ENCODE results near the gene HELQ.
"Not testable (repeated sequence)": the region's sequence is repeated elsewhere in the genome, so short reads cannot be mapped to it uniquely, and the experiment has no call there.

HELQ gene

GRCh38 chr4:83455281-83456183, at the start of gene HELQ, which contains the start of gene MRPS18C:
TSS of gene HELQ (minus strand) at chr4:83455823. CDS start at chr4:83455693, 130 bp downstream.
TSS of gene MRPS18C (plus strand) at chr4:83456058. CDS start at chr4:83456078, 20 bp downstream.
- peak; percentile 93 for DNase-seq (ENCODE audit: low read depth)

DNA sequence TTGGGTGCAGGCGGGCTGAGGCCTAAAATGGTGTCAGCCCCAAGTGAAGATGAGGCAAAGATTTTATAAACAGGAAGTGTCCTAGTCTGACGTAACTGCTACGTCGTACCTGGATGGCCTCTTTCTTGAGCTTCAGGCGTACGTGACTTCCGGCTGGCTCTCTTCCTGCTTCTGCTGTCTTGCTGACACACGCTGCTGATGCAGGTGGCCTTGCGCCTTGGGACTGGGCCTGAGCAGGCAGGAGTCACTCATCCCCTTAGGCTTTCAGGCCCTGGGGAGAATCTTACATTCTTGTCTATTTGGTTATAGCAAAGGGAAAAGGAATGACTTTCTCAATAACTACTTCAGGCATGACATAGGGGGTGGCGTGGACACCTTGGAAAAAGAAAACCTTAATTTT, 49.4 kb upstream of the HELQ start:
- DNase-seq (ENCODE audit: low read depth): no peak

- DNase-seq (ENCODE audit: low read depth): no peak
Observed at GRCh38 chr4:83504503-83504902, 48.9 kb upstream of the HELQ start.

- DNase-seq (ENCODE audit: low read depth): no peak
Observed at GRCh38 chr4:83503974-83504373, 48.4 kb upstream of the HELQ start.

DNA sequence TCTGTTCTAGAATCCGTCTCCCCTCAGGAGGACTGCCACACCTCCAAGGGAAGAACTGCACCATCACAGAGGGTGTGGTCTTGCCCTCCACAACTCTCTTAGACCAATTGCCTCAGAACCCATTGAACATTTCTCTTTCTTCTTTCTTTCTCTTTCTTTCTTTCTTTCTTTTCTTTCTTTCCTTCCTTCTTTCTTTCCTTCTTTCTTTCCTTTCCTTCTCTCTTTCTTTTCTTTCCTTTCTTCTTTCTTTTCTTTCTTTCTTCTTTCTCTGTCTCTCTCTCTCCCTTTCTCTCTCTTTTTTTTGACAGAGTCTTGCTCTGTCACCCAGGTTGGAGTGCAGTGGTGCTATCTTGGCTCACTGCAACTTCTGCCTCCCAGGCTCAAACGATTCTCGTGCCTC, 46.0 kb upstream of the HELQ start:
- DNase-seq (ENCODE audit: low read depth): not testable (repeated sequence)

DNA sequence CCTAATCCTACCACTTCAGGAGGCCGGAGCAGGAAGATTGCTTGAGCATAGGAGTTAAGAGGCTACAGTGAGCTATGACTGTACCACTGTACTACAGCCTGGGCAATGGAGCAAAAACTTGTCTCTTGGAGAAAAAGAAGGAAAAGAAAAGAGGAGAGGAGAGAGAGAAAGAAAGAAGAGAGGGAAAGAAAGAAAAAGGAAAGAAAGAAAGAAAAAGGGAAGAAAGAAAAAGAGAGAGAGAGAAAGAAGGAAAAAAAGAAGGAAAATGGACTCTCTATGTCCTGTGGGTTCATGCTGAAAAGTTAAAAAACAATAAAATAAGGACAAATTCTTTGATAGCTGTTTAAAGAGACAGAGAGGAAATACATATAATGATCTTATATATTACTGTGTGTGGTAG, 42.6 kb upstream of the HELQ start:
- no peak for DNase-seq (ENCODE audit: low read depth)

DNA sequence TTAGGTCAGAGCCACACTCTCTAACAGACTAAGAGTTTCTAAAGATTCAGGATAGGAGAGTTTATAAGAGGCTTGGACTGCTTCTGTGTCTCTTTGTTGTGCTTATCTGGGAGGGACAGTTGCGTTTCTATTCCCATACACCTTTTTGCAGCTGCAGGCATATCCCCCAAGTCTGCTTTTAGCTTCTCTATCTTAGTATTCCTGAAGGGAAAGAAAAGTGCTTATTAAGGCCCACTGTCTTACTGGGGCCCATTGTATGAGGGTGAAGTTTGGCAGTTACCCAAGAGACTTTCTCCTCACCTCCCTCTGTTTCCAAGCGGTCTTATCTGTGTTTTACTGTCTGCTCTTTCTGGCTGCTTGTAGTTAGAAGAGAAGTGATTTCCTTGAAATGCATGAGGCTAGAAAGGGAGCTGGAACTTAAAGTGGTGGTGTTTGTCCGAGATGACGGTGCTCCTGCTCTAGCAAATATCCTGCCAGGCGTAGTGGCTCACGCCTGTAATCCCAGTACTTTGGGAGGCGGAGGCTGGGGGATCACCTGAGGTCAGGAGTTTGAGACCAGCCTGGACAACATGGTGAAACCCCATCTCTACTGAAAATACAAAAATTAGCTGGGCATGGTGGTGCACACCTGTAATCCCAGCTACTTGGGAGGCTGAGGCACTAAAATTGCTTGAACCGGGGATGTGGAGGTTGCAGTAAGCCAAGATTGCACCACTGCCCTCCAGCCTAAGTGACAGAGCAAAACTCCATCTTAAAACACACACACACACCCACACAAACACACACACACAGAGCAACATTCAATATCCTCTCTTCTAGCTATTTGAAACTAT, 40.7 kb upstream of the HELQ start:
- DNase-seq (ENCODE audit: low read depth): not testable (repeated sequence)

DNA sequence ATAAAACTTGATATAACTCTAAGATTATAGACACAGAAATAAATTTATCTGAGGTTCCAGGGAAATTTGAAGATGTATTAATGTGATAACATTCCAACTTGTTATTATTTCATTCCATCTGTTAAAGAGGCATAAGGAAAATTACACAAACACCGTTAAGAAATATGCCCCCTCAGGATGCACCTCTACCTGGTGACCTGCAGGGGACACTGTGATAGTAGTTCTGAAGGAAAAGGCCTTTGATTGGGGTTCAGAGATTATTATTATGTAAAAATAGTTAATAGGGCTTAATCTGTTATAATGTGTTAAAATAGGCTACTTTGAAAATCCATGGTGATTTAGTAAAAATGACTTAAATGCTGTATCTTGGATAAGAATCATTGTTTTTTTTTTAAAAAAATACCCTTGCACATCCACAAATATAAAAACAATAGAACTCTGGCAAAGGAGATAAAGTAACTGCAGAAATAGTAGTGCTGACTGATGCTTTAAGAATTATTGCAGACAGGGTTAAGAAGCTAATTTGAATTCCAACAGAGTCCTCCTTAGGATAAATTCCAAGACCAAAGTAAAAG, 35.3 kb upstream of the HELQ start:
- no peak for DNase-seq (ENCODE audit: low read depth)

DNA sequence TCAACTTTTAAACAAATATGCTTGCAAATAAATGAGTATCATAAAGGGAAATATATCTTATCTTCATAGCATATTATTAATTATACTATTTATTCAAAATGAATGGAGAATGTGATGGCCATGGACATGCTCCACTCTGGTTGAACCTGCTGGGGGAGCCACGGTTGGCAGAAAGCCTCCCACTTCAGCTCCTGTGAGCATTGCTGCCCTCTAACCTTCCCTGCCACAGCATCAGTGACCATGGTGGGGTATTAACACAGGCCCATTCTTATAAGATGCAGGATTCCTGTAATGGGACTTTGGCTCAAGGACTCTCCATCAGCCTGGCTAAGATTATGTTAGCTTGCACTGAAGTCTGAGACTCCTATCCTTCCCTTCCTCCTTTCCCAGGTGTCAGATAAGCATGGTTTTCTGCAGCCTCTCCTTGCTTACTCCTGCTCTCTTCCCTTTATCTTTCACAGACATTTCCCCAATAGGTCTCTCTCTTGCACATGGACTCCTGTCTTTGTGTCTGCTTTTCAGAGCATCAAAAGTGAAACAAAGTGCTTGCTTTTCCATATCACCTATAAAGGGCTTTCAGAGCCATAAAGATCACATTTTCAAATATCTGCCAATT, 34.2 kb upstream of the HELQ start:
- no peak for DNase-seq (ENCODE audit: low read depth)

DNA sequence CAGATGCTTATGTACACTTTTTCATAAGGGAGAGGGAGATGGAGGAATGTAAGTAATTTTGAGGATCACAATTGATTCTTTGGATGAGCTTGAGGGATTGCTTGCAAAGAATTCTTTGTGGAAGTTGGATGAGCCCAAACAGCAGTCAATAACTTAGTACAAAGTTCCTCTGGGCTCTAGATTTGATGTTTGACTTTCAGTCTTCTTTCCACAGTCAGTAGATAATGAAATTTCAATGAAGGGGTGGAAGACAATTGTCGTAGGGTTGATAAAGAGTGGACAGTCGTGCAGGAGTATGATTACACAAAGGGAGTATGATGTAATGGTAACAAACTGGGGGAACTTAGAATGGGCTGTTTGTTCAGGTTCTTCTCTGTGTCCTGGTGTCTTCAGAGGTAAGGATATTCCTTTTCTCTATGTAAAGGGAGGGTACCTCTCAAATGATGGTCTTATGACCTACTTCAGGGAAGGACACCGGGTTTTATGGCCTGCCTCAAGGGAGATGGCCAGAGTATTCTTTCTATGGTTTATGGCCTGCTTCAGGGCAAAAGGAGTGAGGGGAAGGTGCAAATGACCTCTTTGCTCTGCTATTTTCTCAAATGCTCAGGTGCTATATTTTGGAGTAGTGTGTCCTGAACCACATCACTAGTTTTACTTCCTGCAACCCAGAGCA, 31.0 kb upstream of the HELQ start:
- DNase-seq (ENCODE audit: low read depth): no peak

DNA sequence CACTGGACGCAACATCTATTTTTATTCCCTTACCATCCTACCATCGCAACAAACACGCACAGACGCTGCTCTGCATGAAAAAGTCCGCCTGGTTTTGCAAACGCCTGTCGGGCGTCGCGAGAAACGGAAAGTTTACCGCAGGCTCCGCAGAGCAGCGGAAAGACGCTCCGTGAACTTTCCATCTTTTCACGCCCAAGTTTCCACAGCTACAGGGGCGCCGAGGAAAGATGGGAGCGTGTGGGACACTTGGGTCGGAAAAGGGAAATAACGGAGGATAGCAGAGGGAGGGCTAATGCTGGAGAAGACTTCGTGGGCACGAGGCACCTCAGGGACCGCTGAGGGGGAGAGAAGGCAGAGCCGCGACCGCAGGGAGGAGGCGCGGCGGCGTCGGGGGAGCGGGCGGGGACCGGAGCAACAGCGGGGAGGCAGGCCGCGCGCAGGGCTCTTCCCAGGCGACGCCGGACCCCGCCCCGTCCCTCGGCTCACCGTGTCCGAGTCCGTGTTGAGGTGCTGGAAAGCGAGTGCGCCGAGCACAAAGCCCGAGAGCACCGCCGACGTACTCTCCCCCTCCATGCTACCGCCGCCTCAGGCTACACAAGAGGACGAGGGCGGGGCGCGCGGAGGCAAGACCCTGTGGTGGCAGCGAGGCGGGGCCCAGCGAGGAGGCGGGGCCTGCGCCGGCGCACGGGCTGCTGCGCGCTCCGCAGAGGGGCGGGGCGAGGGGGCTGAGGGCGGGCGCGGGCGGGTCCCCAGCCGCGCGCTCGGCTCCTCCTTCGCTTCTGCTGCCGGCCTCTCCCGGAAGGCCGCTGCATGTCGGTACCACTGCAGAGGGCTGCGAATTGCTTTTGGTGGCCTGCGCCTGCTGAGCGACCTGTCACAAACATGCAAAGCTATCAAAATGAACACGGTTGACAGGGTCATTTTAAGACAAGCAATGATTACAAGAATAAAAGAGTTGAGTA, 29.2 kb upstream of the HELQ start, which contains the start of gene ABRAXAS1:
TSS of gene ABRAXAS1 (minus strand) at position 601 of the 962 bp plus-strand sequence. CDS start at position 573, 28 bp downstream.
- DNase-seq (ENCODE audit: low read depth): peak; percentile 83

DNA sequence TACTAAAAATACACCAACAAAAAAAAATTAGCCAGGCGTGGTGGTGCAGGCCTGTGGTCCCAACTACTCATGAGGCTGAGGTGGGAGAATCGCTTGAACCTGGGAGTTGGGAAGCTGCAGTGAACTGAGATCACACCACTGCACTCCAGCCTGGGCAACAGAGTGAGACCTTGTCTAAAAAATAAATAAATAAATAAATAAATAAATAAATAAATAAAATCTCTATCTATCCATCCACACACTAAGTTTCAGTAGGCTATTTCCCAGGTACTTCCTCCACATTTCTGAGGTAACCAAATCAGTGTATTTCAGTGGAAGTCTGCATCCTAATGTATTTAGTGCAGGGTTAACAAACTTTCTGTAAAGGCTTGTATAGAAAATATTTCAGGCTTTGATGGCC, 18.3 kb upstream of the HELQ start:
- no peak for DNase-seq (ENCODE audit: low read depth)

- DNase-seq (ENCODE audit: low read depth): no peak
Observed at GRCh38 chr4:83473423-83473822, 17.8 kb upstream of the HELQ start.

DNA sequence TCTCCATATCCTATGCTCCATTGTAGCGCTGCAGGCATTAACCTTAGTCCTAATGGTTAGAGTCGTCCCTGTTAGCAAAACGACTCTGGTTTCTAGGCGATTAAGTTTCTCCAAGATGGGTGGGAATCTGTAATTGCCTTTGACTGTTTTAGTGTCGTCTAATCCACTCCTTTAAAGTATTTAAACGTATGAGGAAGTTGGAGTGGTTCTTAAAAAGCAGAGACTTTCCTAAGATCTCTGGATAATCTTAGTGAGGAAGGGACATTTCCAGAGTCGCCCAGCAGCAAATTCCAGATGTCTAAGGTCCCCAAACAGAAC, 520 bp upstream of the HELQ start:
- no peak for DNase-seq (ENCODE audit: low read depth)

DNA sequence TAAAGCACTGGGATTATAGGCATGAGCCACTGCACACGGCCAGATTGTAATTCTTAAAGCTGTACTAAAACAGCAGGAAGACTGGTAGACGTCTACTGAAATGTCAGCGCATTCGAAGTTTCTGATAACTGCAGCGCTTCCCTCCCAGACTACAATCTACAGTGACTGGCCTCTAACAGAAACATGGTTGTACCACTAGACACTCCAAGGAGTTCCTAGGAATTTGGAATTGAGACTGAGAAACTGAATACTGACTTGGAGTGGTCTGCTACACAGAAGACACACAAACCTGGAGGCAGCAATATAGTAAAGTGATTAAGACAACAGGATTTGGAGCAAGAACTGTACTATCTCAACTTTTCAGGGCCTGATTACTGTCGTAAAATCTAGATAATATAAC, 937 bp downstream of the HELQ start:
- no peak for DNase-seq (ENCODE audit: low read depth)

- no peak for DNase-seq (ENCODE audit: low read depth)
Observed at GRCh38 chr4:83449009-83449408, 6.6 kb downstream of the HELQ start.

- DNase-seq (ENCODE audit: low read depth): no peak
Observed at GRCh38 chr4:83440899-83441298, 14.7 kb downstream of the HELQ start.

DNA sequence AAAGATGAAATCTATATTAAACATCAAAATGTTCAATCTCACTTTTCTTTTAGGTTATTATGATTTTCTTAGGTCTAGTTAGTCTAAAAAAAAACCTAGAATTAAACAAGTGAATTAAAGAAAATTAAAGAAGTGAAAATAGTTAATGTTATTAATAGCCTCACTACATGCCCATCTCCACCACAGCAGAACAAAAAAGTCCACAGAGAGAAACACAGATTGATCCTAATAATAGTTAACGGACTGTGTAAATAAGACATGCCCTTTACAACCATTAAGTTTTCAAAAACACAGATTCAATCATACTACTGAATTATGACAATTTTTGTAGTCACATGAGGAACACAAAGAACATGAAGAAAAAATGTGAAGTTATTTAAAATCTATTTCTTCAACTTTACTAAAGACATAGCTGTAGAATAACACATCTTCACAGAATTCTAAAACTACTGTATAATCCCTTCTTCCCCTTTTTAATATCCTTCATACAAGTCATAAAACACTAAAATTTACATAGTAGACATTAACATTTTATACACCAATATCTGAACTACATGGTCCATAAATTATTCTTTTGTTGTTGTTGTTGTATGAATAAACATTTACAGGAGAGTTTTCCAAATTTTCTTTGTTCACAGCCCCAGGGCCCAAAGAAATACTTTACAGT, 15.3 kb downstream of the HELQ start:
- DNase-seq (ENCODE audit: low read depth): no peak

DNA sequence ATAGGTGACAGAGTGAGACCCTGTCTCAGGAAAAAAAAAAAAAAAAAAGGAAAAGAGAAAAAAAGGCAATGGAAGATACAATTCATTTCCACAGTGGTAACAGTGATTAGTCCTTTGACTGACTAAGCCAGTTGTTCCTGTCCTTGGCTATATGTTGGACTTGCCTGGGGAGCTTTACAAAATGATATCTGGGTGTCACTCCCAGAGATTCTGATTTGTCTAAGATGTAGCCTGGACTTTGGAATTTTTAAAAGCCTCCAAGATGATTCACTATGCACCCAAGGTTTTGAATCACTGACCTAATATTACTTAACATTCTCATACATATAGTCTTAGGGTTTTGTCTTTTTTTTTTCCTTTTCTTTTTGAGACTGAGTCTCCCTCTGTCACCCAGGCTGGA, 16.9 kb downstream of the HELQ start:
- DNase-seq (ENCODE audit: low read depth): no peak

- DNase-seq (ENCODE audit: low read depth): no peak
Observed at GRCh38 chr4:83436680-83437079, 18.9 kb downstream of the HELQ start.

Measured in stimulated activated CD8-positive, alpha-beta memory T cell treated with anti-CD3 and anti-CD28 coated beads, Interleukin-12 subunit alpha, Interleukin-12 subunit beta, amount 100 ng/mL, for 1 hour (primary cell).